NT2/D1 (cell line): ENCODE measurements around the gene DCP2.

Experiments used
- YY1 ChIP-seq: IDR thresholded peaks from 2 replicates; pipeline ENCODE4 v1.6.1; 2011; ENCODE audit not compliant: insufficient read length, insufficient read depth
- ZNF274 ChIP-seq: IDR thresholded peaks from 2 replicates; pipeline ENCODE4 v1.6.1; 2011; ENCODE audit warnings: mild to moderate bottlenecking, low read depth, low read length

DNA sequence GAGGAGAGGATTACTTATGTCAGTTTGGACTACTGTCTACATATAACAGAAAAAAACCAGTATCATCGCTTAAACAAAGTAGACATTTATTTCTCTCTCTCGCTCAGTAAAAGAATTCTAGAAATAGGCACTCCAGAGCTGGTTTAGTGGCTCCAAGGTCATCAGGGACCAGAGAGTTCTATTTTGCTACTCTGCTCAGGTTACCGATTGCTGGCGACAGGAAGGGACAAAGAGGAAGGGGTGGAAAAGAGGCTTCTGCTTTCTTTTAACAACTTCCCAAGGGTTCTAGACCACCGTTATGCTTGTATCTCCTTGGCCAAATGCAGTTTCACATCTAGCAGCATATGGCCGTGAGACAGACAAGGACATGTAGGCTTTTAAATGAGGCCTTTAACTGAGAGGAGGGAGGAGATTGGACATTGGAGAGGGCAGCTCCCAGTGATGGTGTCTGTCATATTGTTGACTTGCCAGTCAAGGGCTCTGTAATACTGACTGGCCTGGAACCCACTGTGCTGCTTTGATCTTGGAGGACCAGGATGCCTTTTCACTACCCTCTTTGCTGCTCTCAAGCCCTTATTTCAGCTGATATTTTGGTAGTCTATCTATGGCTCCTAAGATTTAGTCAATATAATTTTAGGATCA, 15.6 kb upstream of the DCP2 start:
- TF ChIP-seq YY1: no peak
- TF ChIP-seq ZNF274: no peak
